Esophagus squamous epithelium (tissue), 5 donors: Measurements from ENCODE around the gene CFAP20DC. TPM values are rescaled to one million over a fixed set of nuclear protein-coding genes. Genes with fewer than 3 reads are reported as not detected.

ENCODE experiments used
- DNase-seq: peaks from one replicate; lab custom pipeline; 2025; lab: John Stamatoyannopoulos, UW
- H3K27ac ChIP-seq, 4 donors: fragments of 200-600 bp; sonication (generic); one replicate each; pipeline ENCODE4 v1.5.1; 2016 to 2019; ENCODE audit warnings: mild to moderate bottlenecking in 1 of 4
- H3K27me3 ChIP-seq, 4 donors: fragments of 200-600 bp; sonication (generic); 1 replicate in 3 of 4; 2 replicates in 1 of 4; pipeline versions ENCODE4 v1.5.1 to v1.6.0; 2017 to 2021; ENCODE audit warnings: antibody characterized with exemption in 1 of 4
- H3K36me3 ChIP-seq, 3 donors: fragments of 200-600 bp; sonication (generic); one replicate each; pipeline ENCODE4 v1.5.1; 2016 to 2019
- H3K4me1 ChIP-seq, 3 donors: fragments of 200-600 bp; sonication (generic); one replicate each; pipeline ENCODE4 v1.5.1; 2017 to 2019
- H3K4me3 ChIP-seq, 4 donors: fragments of 200-600 bp; sonication (generic); 1 replicate in 3 of 4; 2 replicates in 1 of 4; pipeline ENCODE4 v1.5.1; 2016 to 2019; ENCODE audit warnings: mild to moderate bottlenecking in 2 of 4, moderate library complexity in 1 of 4
- H3K9me3 ChIP-seq, 3 donors: fragments of 200-600 bp; sonication (generic); one replicate each; pipeline ENCODE4 v1.5.1; 2016 to 2019
- POLR2A ChIP-seq, 4 donors: fragments of 450-650 bp; IDR thresholded peaks; one replicate each; pipeline ENCODE4 v1.6.1; 2017; ENCODE audit warnings: antibody characterized with exemption in 4 of 4, mild to moderate bottlenecking in 4 of 4, moderate library complexity in 3 of 4
- WGBS, 2 donors: methylation state at CpG; one replicate each; pipeline ENCODE4 v1.1.5; 2018; 5-methylcytosine and 5-hydroxymethylcytosine counted together
- intact Hi-C: fragments of 100-400 bp; cut with DNase I; formaldehyde crosslinking; loops from one replicate; pipeline ENCODE4 v1.15.0; 2022
- total RNA-seq, 4 donors: library from RNA; depleted of rRNA; stranded (reverse); fragments of >200 nt; gene quantifications; one replicate each; pipeline ENCODE4 v1.1.0, GENCODE V29; 2016
- TF ChIP-seq, protein P1 (sequence below), 6 experiments: fragments of 450-650 bp in 4 of 6; fragments of 200-600 bp in 2 of 6; sonication (generic) in 2 of 6; IDR thresholded peaks; one replicate each; pipeline ENCODE4 v1.5.1; 2016 to 2019; ENCODE audit warnings: antibody characterized with exemption in 6 of 6, mild to moderate bottlenecking in 4 of 6, moderate library complexity in 4 of 6
- donor health status: DM: yes; HTN: yes; CAD: no.

The CFAP20DC gene
- total RNA-seq, 4 donors from 2014 or later = 9.8 to 15.5 (median 10.8) TPM

- Histone ChIP-seq H3K27ac (no peak overlapping the region), H3K4me3 (no peak overlapping the region), H3K4me1 (no peaks in the 10 kb centered on the region), H3K9me3 (no peaks in the 10 kb centered on the region), H3K36me3 (no peaks in the 10 kb centered on the region), H3K27me3 (no peaks in the 10 kb centered on the region)
- WGBS, 2 donors = 70 to 88% methylated on average over 1 of the region's 1 CpG
- intact Hi-C loops = no loop called here
- TF ChIP-seq, protein P1, sequence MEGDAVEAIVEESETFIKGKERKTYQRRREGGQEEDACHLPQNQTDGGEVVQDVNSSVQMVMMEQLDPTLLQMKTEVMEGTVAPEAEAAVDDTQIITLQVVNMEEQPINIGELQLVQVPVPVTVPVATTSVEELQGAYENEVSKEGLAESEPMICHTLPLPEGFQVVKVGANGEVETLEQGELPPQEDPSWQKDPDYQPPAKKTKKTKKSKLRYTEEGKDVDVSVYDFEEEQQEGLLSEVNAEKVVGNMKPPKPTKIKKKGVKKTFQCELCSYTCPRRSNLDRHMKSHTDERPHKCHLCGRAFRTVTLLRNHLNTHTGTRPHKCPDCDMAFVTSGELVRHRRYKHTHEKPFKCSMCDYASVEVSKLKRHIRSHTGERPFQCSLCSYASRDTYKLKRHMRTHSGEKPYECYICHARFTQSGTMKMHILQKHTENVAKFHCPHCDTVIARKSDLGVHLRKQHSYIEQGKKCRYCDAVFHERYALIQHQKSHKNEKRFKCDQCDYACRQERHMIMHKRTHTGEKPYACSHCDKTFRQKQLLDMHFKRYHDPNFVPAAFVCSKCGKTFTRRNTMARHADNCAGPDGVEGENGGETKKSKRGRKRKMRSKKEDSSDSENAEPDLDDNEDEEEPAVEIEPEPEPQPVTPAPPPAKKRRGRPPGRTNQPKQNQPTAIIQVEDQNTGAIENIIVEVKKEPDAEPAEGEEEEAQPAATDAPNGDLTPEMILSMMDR (IDR thresholded peaks at IDR 0.05) = no peak
- TF ChIP-seq POLR2A (IDR thresholded peaks at IDR 0.05) = no peak
- DNase-seq = no peak
Measured at GRCh38 chr3:58953288-58953687, 96.5 kb downstream of the CFAP20DC start.

GRCh38 chr3:58952128-58952917 lies 97.5 kb downstream of the CFAP20DC start:
- H3K27me3 ChIP-seq = no peaks in the 10 kb centered on the region
- H3K36me3 ChIP-seq = no peaks in the 10 kb centered on the region
- intact Hi-C loops = no loop called here
- TF ChIP-seq POLR2A (IDR thresholded peaks at IDR 0.05) = no peak
- TF ChIP-seq, protein P1 (IDR thresholded peaks at IDR 0.05) = no peak
- no peaks in the 10 kb centered on the region for H3K4me1 ChIP-seq
- no peaks in the 10 kb centered on the region for H3K9me3 ChIP-seq
- WGBS, 2 donors = 72 to 88% methylated on average over 4 of the region's 4 CpGs
- H3K4me3 ChIP-seq = no peak overlapping the region
- H3K27ac ChIP-seq = no peak overlapping the region
- DNase-seq = no peak

GRCh38 chr3:58948018-58948417 lies 101.8 kb downstream of the CFAP20DC start:
- intact Hi-C loops = no loop called here
- no peaks in the 10 kb centered on the region for H3K36me3 ChIP-seq
- 25 to 35% methylated on average over 1 of the region's 1 CpG for WGBS, 2 donors

DNA sequence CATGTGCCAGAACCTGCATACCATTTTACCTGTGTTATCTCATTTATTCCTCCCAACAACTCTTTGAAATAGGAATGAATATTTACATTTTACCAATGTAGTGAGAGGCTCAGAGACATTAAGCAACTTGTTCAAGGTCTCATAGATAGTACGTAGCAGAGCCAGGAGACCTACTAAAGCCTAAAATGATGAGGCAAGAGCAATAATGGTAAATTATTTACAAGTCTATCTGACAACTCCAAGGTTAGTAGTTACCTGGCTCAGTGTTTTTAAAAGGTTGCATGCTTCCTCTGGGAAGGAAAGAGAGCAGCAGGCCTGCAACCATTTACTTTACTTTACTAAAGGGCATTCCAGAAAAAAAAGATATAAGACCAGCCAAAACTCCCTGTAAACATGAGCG lies 103.0 kb downstream of the CFAP20DC start:
- Histone ChIP-seq H3K9me3 (no peaks in the 10 kb centered on the region), H3K4me1 (no peaks in the 10 kb centered on the region), H3K27ac (no peak overlapping the region), H3K4me3 (no peak overlapping the region), H3K27me3 (no peaks in the 10 kb centered on the region), H3K36me3 (no peaks in the 10 kb centered on the region)
- intact Hi-C loops = no loop called here
- no peak for DNase-seq
- WGBS, 2 donors = 89 to 100% methylated on average over 2 of the region's 2 CpGs
- TF ChIP-seq, protein P1 (IDR thresholded peaks at IDR 0.05) = no peak
- no peak for TF ChIP-seq POLR2A (IDR thresholded peaks at IDR 0.05)

More at GRCh38 chr3:58948018-58948417, 101.8 kb downstream of the CFAP20DC start:
- H3K9me3 ChIP-seq = no peaks in the 10 kb centered on the region
- no peaks in the 10 kb centered on the region for H3K4me1 ChIP-seq
- no peak overlapping the region for H3K27ac ChIP-seq
- H3K4me3 ChIP-seq = no peak overlapping the region
- TF ChIP-seq, protein P1 (IDR thresholded peaks at IDR 0.05) = no peak
- no peak for TF ChIP-seq POLR2A (IDR thresholded peaks at IDR 0.05)
- DNase-seq = no peak
- H3K27me3 ChIP-seq = no peaks in the 10 kb centered on the region

- WGBS, 2 donors = 90 to 95% methylated on average over 2 of the region's 2 CpGs
- H3K4me1 ChIP-seq = no peaks in the 10 kb centered on the region
- no peak overlapping the region for H3K4me3 ChIP-seq
- H3K27ac ChIP-seq = no peak overlapping the region
- H3K9me3 ChIP-seq = no peaks in the 10 kb centered on the region
- no peak for TF ChIP-seq POLR2A (IDR thresholded peaks at IDR 0.05)
- TF ChIP-seq, protein P1 (IDR thresholded peaks at IDR 0.05) = no peak
- no peak for DNase-seq
- intact Hi-C loops = no loop called here
- no peaks in the 10 kb centered on the region for H3K27me3 ChIP-seq
- no peaks in the 10 kb centered on the region for H3K36me3 ChIP-seq
Measured at GRCh38 chr3:58938057-58938456, 111.8 kb downstream of the CFAP20DC start.
